Measurements from ENCODE around the gene GPRC5A.

GPRC5A gene

GRCh38 chr12:12945591-12945990 is 54.2 kb downstream of the GPRC5A start:
- no peak for DNase-seq

GRCh38 chr12:12946686-12947355 is 55.5 kb downstream of the GPRC5A start:
- no peak for DNase-seq

- no peak for DNase-seq
Measured at GRCh38 chr12:12947902-12948301, 56.5 kb downstream of the GPRC5A start.

- DNase-seq = no peak
Measured at GRCh38 chr12:12951504-12951903, 60.1 kb downstream of the GPRC5A start.

GRCh38 chr12:12952036-12952435 is 60.7 kb downstream of the GPRC5A start, which contains the start of gene GPRC5D:
Gene GPRC5D, minus strand, starts transcription at chr12:12952170. Its CDS starts 1,786 bp downstream, at chr12:12950384.
- no peak for DNase-seq

- no peak for DNase-seq
Measured at GRCh38 chr12:12954356-12954755, 63.0 kb downstream of the GPRC5A start.

- no peak for DNase-seq
Measured at GRCh38 chr12:12954878-12955625, 63.7 kb downstream of the GPRC5A start.

- no peak for DNase-seq
Measured at GRCh38 chr12:12958886-12959285, 67.5 kb downstream of the GPRC5A start.

GRCh38 chr12:12960639-12961209 is 69.4 kb downstream of the GPRC5A start:
- no peak for DNase-seq

GRCh38 chr12:12964255-12964654 is 72.9 kb downstream of the GPRC5A start:
- DNase-seq = no peak

GRCh38 chr12:12965836-12966235 is 74.5 kb downstream of the GPRC5A start:
- no peak for DNase-seq

Measured in NCI-H1092 (cell line).